Natural killer cell (primary cell): ENCODE measurements around the gene KHSRP. TPM values are rescaled to one million over a fixed set of nuclear protein-coding genes. Genes with fewer than 3 reads are reported as not detected.
"Not testable (repeated sequence)": the region's sequence is repeated elsewhere in the genome, so short reads cannot be mapped to it uniquely, and the experiment has no call there.

Source experiments
- ATAC-seq, 3 donors: fragments of 150-1000 bp in 2 of 3; fragments of 200-7000 bp in 1 of 3; cut with Tn5 transposase; 1 replicate in 1 of 3; 2 replicates in 2 of 3; pipeline ENCODE4 v1.10.0; 2021; ENCODE audit warnings: mild to moderate bottlenecking in 2 of 3, moderate library complexity in 2 of 3
- DNase-seq, 2 donors: peaks; one replicate each; pipeline versions ENCODE4 v3.0.0 to v3.0.0-alpha.2; 2013 to 2021; ENCODE audit warnings: mixed read lengths in 1 of 2
- H3K27ac ChIP-seq: one replicate; pipeline ENCODE4 v1.5.1; 2013; ENCODE audit warnings: mild to moderate bottlenecking, low read length
- H3K27me3 ChIP-seq: one replicate; pipeline ENCODE4 v1.6.1; 2013; ENCODE audit warnings: low read length; ENCODE audit not compliant: control insufficient read depth, insufficient read depth
- H3K36me3 ChIP-seq: one replicate; pipeline ENCODE4 v1.6.1; 2013; ENCODE audit warnings: low read length; ENCODE audit not compliant: control insufficient read depth, insufficient read depth
- H3K4me1 ChIP-seq: one replicate; pipeline ENCODE4 v1.6.1; 2013; ENCODE audit warnings: low read length; ENCODE audit not compliant: control insufficient read depth, insufficient read depth
- H3K4me3 ChIP-seq: one replicate; pipeline ENCODE4 v1.5.1; 2013; ENCODE audit warnings: low read length
- H3K9me3 ChIP-seq: one replicate; pipeline ENCODE4 v1.6.1; 2013; ENCODE audit warnings: low read length; ENCODE audit not compliant: control insufficient read depth, insufficient read depth
- H3K27ac Mint-ChIP-seq, 2 donors: one replicate each; pipeline ENCODE4 v1.8.0; 2022; ENCODE audit warnings: mild to moderate bottlenecking in 2 of 2, mixed read lengths in 2 of 2, moderate library complexity in 1 of 2
- H3K27me3 Mint-ChIP-seq, 2 donors: one replicate each; pipeline ENCODE4 v1.8.0; 2022; ENCODE audit warnings: low read depth in 2 of 2, mixed read lengths in 2 of 2
- H3K36me3 Mint-ChIP-seq: one replicate; pipeline ENCODE4 v1.8.0; 2022; ENCODE audit warnings: mixed read lengths
- H3K4me1 Mint-ChIP-seq, 2 donors: one replicate each; pipeline ENCODE4 v1.8.0; 2022; ENCODE audit warnings: mixed read lengths in 2 of 2
- H3K4me3 Mint-ChIP-seq: one replicate; pipeline ENCODE4 v1.8.0; 2022; ENCODE audit warnings: mild to moderate bottlenecking, moderate library complexity, mixed read lengths
- H3K9me3 Mint-ChIP-seq, 2 donors: one replicate each; pipeline ENCODE4 v1.8.0; 2022; ENCODE audit warnings: mixed read lengths in 2 of 2
- CTCF ChIP-seq: fragments of 200-600 bp; IDR thresholded peaks from one replicate; pipeline ENCODE4 v1.8.0; 2022; ENCODE audit warnings: antibody characterized with exemption
- WGBS: methylation state at CpG from one replicate; pipeline ENCODE4 v1.1.7; 2013; ENCODE audit warnings: missing lambda C conversion rate; ENCODE audit not compliant: insufficient coverage; 5-methylcytosine and 5-hydroxymethylcytosine counted together
- intact Hi-C: fragments of 100-400 bp; cut with micrococcal nuclease; formaldehyde crosslinking; loops from one replicate; pipeline ENCODE4 v1.14.2; 2022
- total RNA-seq, 4 donors: library from RNA; stranded (reverse); fragments of 120-200 nt in 1 of 4; gene quantifications; one replicate each; pipeline versions ENCODE4 v1.2.3 to v1.2.4, GENCODE V29; 2013 to 2022

The KHSRP gene
- total RNA-seq, 3 donors from 2014 or later (not counting 1 experiment from before 2014, with no cell fraction given), result 160 to 192 (median 165) TPM

DNA sequence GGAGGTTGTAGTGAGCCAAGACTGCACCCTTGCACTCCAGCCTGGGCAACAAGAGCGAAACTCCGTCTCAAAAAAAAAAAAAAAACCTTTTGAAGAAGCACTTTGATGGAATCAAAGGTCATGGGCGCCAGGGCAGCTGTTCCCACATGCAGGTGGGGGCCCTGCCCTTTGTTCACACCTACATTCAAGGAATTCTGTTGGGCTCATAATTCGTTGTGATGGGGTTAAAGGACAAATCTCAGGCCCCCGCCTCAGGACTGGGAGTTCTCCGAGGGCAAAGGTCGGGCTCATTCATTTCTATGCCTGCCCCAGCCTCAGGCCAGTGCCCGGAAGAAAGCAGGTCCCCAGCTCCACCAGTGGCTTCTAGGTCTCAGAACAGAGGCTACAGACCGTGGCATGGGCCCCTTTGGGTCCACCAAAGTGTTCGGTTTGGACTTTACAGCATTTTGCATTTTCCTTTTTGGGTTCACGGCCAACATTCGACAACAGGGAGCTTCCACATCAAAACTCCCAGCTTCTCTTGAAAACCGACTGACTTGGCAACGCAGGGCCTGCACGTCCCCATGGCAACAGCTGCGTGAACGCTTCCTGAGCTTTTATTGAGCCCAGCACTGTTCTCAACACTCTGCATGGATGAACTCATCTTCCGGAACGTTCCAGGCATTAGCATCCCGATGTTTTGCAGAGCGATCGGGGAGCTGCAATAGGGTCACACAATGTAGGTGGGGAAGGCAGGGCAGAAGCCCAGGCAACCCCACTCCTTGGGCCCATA is 21.6 kb downstream of the KHSRP start:
- TF ChIP-seq CTCF, result no peak
- Mint-ChIP-seq H3K27me3 (no peaks in the 10 kb centered on the region), H3K4me3 (no peak overlapping the region), H3K36me3 (no peaks in the 10 kb centered on the region), H3K9me3 (no peaks in the 10 kb centered on the region), H3K27ac (no peak overlapping the region), H3K4me1 (no peaks in the 10 kb centered on the region)
- no peaks in the 10 kb centered on the region for H3K36me3 ChIP-seq
- no peaks in the 10 kb centered on the region for H3K4me1 ChIP-seq
- DNase-seq (no peak), ATAC-seq (no peak)
- H3K27me3 ChIP-seq, result no peaks in the 10 kb centered on the region
- no peak overlapping the region for H3K4me3 ChIP-seq
- intact Hi-C loops, result no loop called here
- no peaks in the 10 kb centered on the region for H3K9me3 ChIP-seq
- H3K27ac ChIP-seq, result no peak overlapping the region
- WGBS, result 84% methylated on average over 22 of the region's 22 CpGs

- 81% methylated on average over 10 of the region's 10 CpGs for WGBS
These were observed 22.6 kb downstream of the KHSRP start for GRCh38 chr19:6402058-6402457.

GRCh38 chr19:6400062-6400944 is 24.3 kb downstream of the KHSRP start:
- 87% methylated on average over 20 of the region's 23 CpGs for WGBS
- intact Hi-C loops, H3K27me3 Mint-ChIP-seq, H3K36me3 Mint-ChIP-seq, H3K9me3 ChIP-seq, H3K36me3 ChIP-seq, H3K4me3 Mint-ChIP-seq, H3K4me1 ChIP-seq, ATAC-seq, H3K27me3 ChIP-seq, H3K9me3 Mint-ChIP-seq, H3K4me3 ChIP-seq, H3K27ac ChIP-seq, H3K4me1 Mint-ChIP-seq, H3K27ac Mint-ChIP-seq, DNase-seq: not testable (repeated sequence)

More at GRCh38 chr19:6402058-6402457, 22.6 kb downstream of the KHSRP start:
- no peaks in the 10 kb centered on the region for H3K9me3 Mint-ChIP-seq
- Histone ChIP-seq H3K27ac (no peak overlapping the region), H3K36me3 (no peaks in the 10 kb centered on the region), H3K27me3 (no peaks in the 10 kb centered on the region), H3K4me3 (no peak overlapping the region), H3K4me1 (no peaks in the 10 kb centered on the region), H3K9me3 (no peaks in the 10 kb centered on the region)
- intact Hi-C loops, result no loop called here
- no peaks in the 10 kb centered on the region for H3K36me3 Mint-ChIP-seq
- no peak overlapping the region for H3K4me3 Mint-ChIP-seq
- TF ChIP-seq CTCF, result no peak
- no peaks in the 10 kb centered on the region for H3K4me1 Mint-ChIP-seq
- H3K27me3 Mint-ChIP-seq, result no peaks in the 10 kb centered on the region
- DNase-seq (no peak), ATAC-seq (no peak)
- H3K27ac Mint-ChIP-seq, result no peak overlapping the region

- Histone ChIP-seq H3K36me3 (no peaks in the 10 kb centered on the region), H3K4me3 (no peak overlapping the region), H3K9me3 (no peaks in the 10 kb centered on the region), H3K27me3 (no peaks in the 10 kb centered on the region), H3K27ac (no peak overlapping the region), H3K4me1 (peaks cover 18% of the 10 kb centered on the region)
- H3K4me1 Mint-ChIP-seq, result peaks cover 22 to 25% of the 10 kb centered on the region in 2 donors
- ATAC-seq (no peak), DNase-seq (no peak)
- intact Hi-C loops, result no loop called here
- H3K4me3 Mint-ChIP-seq, result no peak overlapping the region
- TF ChIP-seq CTCF, result no peak
- H3K27ac Mint-ChIP-seq, result no peak overlapping the region
- H3K36me3 Mint-ChIP-seq, result no peaks in the 10 kb centered on the region
- no peaks in the 10 kb centered on the region for H3K9me3 Mint-ChIP-seq
- H3K27me3 Mint-ChIP-seq, result no peaks in the 10 kb centered on the region
- 95% methylated on average over 12 of the region's 12 CpGs for WGBS
These were observed 28.3 kb downstream of the KHSRP start for GRCh38 chr19:6396305-6396704.
